ACC112 (cell line): ENCODE data around the gene CAPS.

Source experiments
- H2AFZ ChIP-seq: fragments of 200-600 bp; sonication (generic); one replicate; pipeline ENCODE4 v1.6.0; 2017; ENCODE audit warnings: antibody characterized with exemption, low read length; ENCODE audit not compliant: unreplicated experiment
- H3K27ac ChIP-seq: fragments of 200-600 bp; sonication (generic); 2 replicates; pipeline ENCODE4 v1.5.1; 2014; ENCODE audit warnings: low read depth, mild to moderate bottlenecking, antibody characterized with exemption, low read length, moderate library complexity
- H3K27me3 ChIP-seq: fragments of 200-600 bp; sonication (generic); 2 replicates; pipeline ENCODE4 v1.6.1; 2014; ENCODE audit warnings: mild to moderate bottlenecking, antibody characterized with exemption, low read length, moderate library complexity, mixed read lengths; ENCODE audit not compliant: insufficient read depth
- H3K36me3 ChIP-seq: fragments of 200-600 bp; sonication (generic); 2 replicates; pipeline ENCODE4 v1.6.1; 2016; ENCODE audit warnings: mild to moderate bottlenecking, antibody characterized with exemption, low read length, moderate library complexity, mixed read lengths; ENCODE audit not compliant: insufficient read depth
- H3K4me1 ChIP-seq: fragments of 200-600 bp; sonication (generic); one replicate; pipeline ENCODE4 v1.6.1; 2016; ENCODE audit warnings: low read length, mixed read lengths; ENCODE audit not compliant: insufficient read depth, unreplicated experiment, control insufficient read depth
- H3K4me3 ChIP-seq: fragments of 200-600 bp; sonication (generic); 2 replicates; pipeline ENCODE4 v1.5.1; 2014; ENCODE audit warnings: mild to moderate bottlenecking, low read depth, low read length
- H3K79me2 ChIP-seq: fragments of 200-600 bp; sonication (generic); one replicate; pipeline ENCODE4 v1.6.0; 2016; ENCODE audit warnings: low read length; ENCODE audit not compliant: control insufficient read depth, unreplicated experiment, insufficient read depth

The CAPS gene

DNA sequence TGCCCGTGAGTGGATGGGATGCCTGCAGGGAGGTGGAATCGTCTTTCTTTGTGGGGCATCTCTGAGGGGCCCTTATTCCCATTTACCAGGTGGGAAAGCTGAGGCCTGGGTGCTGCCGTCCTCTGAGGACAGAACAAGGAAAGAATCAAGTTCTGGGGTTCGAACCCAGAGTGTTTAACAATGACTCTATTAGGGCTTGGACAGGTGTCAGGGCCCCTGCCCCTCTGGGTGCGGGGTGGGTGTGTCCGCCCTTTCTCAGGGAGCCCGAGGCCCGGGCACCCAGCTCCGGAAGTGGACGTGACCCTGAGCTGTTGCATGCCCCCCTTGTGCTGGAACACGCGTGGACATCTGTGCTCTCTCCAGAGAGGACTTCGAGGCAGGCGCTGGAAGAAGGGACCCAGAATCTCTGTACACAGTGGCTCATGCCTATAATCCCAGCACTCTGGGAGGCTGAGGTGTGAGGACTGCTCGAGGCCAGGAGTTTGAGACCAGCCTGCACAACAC is 21.2 kb upstream of the CAPS start:
- no peaks in the 10 kb centered on the region for H3K27me3 ChIP-seq
- no peaks in the 10 kb centered on the region for H3K79me2 ChIP-seq
- H2AFZ ChIP-seq: no peak overlapping the region
- no peaks in the 10 kb centered on the region for H3K4me1 ChIP-seq
- no peak overlapping the region for H3K4me3 ChIP-seq
- no peak overlapping the region for H3K27ac ChIP-seq
- H3K36me3 ChIP-seq: no peaks in the 10 kb centered on the region

DNA sequence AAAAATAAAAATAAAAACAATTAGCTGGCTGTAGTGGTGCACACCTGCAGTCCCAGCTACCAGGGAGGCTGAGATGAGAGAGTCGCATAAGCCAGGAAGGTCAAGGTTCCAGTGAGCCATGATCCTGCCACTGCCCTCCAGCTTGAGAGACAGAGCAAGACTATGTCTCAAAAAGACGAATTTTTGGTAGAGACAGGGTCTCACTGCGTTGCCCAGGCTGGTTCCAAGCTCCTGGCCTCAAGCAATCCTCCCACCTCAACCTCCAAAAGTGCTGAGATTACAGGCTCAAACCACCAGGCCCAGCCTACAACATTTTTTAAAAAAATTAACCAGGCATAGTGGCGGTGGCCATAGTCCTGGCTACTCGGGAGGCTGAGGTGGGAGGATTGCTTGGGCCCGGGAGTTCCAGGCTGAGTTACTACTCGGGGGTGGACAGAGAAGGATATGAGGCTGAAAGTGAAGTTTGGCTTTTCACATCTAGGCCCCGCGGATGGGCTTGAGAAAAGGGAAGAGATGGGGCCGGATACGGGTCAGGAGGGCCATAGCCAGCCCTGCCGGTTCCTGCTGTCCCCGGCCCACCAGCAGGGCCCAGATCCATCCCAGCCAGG is 20.7 kb upstream of the CAPS start:
- Histone ChIP-seq H3K27me3 (no peaks in the 10 kb centered on the region), H3K36me3 (no peaks in the 10 kb centered on the region), H3K4me1 (no peaks in the 10 kb centered on the region), H3K79me2 (peaks cover 4% of the 10 kb centered on the region), H3K4me3 (no peak overlapping the region), H2AFZ (no peak overlapping the region), H3K27ac (no peak overlapping the region)

DNA sequence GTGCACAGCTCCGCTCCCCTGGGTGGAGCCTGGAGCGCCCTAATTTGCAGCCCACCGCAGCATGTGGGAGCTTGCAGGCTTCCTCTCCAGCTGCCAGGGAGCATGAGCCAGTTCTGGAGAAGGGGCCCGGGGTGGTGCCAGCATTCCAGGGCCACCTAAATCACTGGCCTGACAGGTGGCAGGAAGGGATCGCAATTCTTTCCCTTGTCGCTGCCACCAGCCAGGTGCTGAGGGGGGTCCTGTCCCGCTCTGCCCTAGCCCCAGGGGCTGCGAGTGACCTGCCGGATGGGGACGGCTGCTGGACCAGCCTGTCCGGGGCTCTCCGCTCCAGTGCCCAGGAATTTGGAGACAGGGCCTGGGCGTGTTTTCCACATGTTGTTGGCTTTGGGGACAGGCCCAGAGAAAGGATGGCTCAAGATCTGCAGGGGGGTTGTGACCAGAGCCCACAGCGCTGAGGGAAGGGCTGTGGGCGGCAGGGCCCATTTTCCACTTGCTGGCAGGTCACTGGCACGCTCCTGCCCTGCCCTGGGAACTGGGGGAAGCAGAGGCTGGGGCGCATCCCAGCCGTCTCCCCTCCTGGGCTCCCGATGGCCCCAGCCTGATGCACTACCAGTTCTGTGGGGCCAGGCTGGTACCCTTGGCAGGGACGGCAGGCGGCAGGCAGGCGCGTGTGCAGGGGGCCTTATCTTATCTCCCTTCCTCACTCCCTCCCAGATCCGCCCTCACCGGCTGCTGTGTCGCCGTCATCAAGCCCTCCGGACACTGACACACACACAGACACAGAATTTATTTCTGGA is 19.9 kb upstream of the CAPS start:
- no peaks in the 10 kb centered on the region for H3K4me1 ChIP-seq
- no peaks in the 10 kb centered on the region for H3K27me3 ChIP-seq
- no peak overlapping the region for H3K27ac ChIP-seq
- peaks cover 4% of the 10 kb centered on the region for H3K79me2 ChIP-seq
- H3K4me3 ChIP-seq: no peak overlapping the region
- no peaks in the 10 kb centered on the region for H3K36me3 ChIP-seq
- no peak overlapping the region for H2AFZ ChIP-seq

DNA sequence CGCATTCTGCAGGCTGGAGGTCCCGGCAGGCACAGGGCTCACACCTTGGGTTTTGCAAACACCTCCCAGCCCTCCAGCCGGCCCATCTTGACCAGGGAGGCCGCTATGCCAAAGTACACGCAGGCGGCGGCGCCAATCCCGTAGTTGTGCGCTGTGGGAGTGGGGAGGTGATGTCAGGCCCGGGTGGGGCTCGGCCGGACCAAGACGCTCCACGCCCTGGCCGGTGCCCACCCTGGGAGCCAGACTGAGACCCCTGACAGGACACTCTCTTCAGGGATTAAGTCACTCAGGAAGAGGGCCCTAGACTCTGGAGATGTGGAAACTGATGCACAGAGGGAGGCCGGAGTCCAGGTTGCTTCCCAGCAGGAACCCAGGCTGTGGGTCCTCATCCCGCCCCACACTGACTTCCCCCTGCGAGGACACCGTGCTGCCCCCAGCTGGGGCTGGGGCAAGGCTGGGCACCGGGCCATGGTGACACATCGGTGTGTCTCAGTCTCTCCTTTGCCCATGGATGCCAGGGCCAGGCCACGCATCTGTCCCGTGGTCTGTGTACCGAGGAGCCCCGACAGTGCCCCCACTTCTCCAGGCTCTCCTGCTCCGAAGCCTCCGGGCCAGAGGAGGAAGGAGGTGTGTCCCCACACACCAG is 19.2 kb upstream of the CAPS start:
- Histone ChIP-seq H3K4me1 (no peaks in the 10 kb centered on the region), H3K27me3 (no peaks in the 10 kb centered on the region), H2AFZ (no peak overlapping the region), H3K4me3 (no peak overlapping the region), H3K36me3 (no peaks in the 10 kb centered on the region), H3K79me2 (peaks cover 7% of the 10 kb centered on the region), H3K27ac (no peak overlapping the region)

DNA sequence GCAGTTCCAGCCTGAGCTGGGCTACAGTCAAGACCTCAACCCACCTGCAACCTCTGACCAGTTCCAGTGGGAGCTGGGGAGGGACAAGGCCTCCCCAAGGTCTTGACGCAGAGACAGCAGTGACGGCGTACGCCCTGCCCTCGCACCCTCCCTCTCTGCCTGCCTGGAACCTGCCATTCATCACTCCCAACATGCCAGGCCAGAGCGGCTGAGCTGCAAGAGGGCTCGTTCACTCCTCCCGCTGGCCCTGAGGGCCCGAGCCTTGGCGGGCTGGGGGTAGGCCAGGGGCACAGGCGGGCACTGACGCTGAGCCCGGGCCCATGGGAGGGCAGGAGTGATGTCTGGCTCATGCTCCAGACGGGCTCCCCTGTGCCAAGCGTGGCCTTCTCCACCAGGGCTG is 18.6 kb upstream of the CAPS start:
- H3K27ac ChIP-seq: no peak overlapping the region
- peaks cover 13% of the 10 kb centered on the region for H3K79me2 ChIP-seq
- H3K27me3 ChIP-seq: no peaks in the 10 kb centered on the region
- no peak overlapping the region for H3K4me3 ChIP-seq
- H2AFZ ChIP-seq: no peak overlapping the region
- H3K36me3 ChIP-seq: no peaks in the 10 kb centered on the region
- no peaks in the 10 kb centered on the region for H3K4me1 ChIP-seq

DNA sequence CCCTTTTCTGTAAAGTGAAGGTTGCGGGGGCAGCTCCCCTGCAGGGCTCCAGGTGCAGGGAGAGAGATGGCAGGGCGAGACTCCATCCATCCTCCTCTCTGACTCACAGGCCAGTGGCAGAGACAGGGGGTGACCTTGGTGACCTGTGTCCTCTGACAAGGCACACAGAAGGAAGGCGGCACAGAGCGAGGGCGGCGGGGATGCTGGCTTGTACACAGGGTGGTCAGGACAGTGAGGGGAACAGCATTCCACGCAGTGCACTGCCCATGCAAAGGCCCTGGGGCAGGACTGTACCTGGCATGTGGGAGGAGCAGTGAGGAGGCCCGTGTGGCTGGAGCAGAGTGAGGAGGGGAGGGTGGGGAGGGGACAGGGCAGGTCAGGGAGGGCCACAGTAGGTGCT is 18.2 kb upstream of the CAPS start:
- Histone ChIP-seq H3K4me1 (peaks cover under 1% of the 10 kb centered on the region), H3K27ac (no peak overlapping the region), H3K36me3 (no peaks in the 10 kb centered on the region), H3K4me3 (no peak overlapping the region), H2AFZ (no peak overlapping the region), H3K79me2 (peaks cover 16% of the 10 kb centered on the region), H3K27me3 (no peaks in the 10 kb centered on the region)

DNA sequence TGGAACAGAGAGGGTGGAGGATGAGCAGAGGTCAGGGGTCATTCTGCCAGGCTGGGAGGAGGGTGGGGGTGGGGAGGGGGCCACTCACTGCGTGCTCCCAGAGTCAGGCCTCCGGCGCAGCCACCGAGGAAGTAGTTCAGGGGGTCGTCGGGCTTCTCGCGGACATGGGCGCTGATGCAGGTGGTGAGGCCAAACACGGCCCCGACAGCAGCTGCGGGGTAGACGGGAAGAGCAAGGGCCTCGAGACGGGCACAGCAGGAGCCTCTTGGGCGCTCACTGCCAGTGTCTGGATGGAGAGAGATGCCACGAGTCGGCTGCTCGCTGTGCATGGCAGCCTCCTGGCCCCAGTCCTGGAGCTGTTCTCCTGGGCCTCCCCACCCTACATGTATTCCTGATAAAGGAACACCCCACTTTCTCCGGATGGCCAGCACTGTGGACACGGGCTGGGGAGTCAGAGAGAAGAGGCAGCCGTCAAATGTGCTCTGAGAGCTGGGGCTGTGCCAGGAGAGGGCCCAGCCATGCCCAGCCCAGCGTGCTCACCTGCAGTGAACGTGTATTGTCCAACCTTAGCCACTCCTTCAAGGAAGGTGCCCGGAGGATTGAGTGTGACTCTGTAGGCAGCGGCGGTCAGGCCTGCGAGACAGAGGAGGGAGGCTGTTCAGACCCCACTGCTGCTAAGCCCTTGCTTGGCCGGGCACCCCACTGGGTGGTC is 17.5 kb upstream of the CAPS start:
- Histone ChIP-seq H2AFZ (no peak overlapping the region), H3K4me1 (peaks cover 6% of the 10 kb centered on the region), H3K27me3 (no peaks in the 10 kb centered on the region), H3K4me3 (no peak overlapping the region), H3K27ac (no peak overlapping the region), H3K79me2 (peaks cover 22% of the 10 kb centered on the region), H3K36me3 (no peaks in the 10 kb centered on the region)

DNA sequence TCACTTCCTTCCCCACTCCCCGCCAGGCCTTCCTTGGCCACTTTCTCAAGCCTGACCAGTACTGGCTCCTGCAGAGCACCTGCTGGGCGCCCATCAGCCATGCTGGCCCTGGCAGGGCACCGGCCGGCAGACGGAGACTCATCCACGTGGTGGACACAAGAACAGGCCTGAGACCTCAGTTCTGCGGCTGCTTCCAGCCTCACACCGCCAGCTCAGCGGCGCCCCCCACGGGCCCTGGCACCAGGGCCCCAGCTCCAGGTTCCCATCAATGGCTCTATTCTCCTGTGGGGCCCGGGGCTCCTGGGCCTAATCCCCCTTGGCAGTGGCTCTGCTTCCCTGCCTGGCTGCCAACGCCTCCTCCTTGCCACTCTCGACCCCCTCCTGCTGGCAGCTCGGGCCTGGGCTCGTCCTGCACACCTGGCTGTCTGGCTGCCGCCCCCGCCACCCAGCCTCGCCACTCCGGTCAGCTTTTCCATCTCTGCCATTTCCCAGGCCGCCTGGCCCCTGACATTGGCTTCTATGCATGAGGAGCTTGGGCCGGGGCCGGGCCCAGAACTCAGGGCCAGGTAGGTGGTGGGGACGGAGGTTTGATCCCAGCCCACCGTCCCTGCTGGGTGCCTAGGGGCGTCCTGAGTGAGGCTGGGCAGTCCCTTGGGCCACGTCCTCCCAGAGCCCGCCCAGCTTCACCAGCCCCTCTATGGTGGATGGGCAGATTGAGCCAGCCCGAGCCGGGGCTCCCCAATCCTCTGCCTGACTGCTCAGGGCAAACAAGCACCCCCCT is 16.7 kb upstream of the CAPS start:
- H3K4me3 ChIP-seq: no peak overlapping the region
- H2AFZ ChIP-seq: no peak overlapping the region
- H3K79me2 ChIP-seq: peaks cover 26% of the 10 kb centered on the region
- H3K27me3 ChIP-seq: no peaks in the 10 kb centered on the region
- H3K36me3 ChIP-seq: no peaks in the 10 kb centered on the region
- H3K27ac ChIP-seq: no peak overlapping the region
- H3K4me1 ChIP-seq: peaks cover 8% of the 10 kb centered on the region

DNA sequence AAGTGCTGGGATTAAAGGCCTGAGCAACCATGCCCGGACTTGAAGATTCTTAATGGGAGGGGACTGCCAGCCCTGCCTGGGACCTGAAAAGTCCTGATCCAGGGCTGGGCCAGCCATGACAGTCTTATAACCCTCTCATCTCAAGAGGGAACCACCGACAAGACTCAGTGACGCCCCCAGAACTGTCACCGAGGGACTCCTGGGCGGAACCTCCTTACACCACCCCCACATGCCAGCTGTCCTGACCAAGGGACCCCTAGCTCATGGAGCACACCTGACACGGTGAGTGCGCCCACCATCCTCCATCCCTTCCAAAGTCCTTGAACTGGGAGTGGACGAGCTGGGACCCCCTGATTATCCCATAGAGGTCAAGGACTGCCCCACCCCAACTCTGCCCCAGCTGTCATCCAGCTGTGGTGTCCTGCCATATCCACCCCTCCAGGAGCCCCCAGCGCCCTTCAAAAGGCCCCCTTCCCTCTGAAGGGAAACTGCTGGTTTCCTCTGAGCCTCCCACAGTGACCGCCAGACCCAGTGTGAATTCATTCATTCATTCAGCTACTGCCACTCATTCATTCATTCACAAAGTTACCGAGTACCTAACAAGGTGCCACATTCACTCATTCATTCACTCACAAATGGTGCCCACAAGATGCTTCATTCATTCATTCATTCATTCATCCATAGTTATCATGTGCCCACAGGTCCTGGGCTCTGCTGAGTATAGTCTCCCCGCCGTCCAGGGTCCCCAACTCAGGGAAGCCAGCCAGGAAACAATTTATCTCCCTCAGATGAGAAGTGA is 14.1 kb upstream of the CAPS start:
- Histone ChIP-seq H3K79me2 (peaks cover 38% of the 10 kb centered on the region), H3K27ac (no peak overlapping the region), H3K27me3 (no peaks in the 10 kb centered on the region), H3K4me1 (peaks cover 11% of the 10 kb centered on the region), H3K36me3 (no peaks in the 10 kb centered on the region), H2AFZ (no peak overlapping the region), H3K4me3 (no peak overlapping the region)
